Right ventricle myocardium inferior (tissue), 1 donor: ENCODE measurements around the gene CADM1. TPM values are rescaled to one million over a fixed set of nuclear protein-coding genes. Genes with fewer than 3 reads are reported as not detected.

Experiments used
- ATAC-seq: fragments of 200-7000 bp; cut with Tn5 transposase; one replicate; pipeline ENCODE4 v1.9.1; 2020; ENCODE audit warnings: mild to moderate bottlenecking, moderate library complexity
- DNase-seq: peaks from one replicate; pipeline ENCODE4 v3.0.0; 2021; ENCODE audit errors: missing footprints
- intact Hi-C: fragments of 100-400 bp; cut with DNase I; formaldehyde crosslinking; loops from one replicate; pipeline ENCODE4 v1.11.0; 2022
- total RNA-seq: library from RNA; stranded (reverse); fragmentation: NEBNext Ultra II Directional; extraction: Animal tissue kit (Norgen Biotek cat#: 25700); gene quantifications from one replicate; pipeline ENCODE4 v1.2.1, GENCODE V29; 2021
- donor health status: DM: no; HTN: yes; CAD: no; lungs with severe emphysema.

CADM1 gene
- total RNA-seq, 1 donor from 2014 or later: 42.4 TPM

GRCh38 chr11:115144914-115145313 lies 359.3 kb downstream of the CADM1 start:
- intact Hi-C loops: no loop called here
- ATAC-seq (no peak), DNase-seq (no peak)

- intact Hi-C loops: no loop called here
- ATAC-seq: no peak
- DNase-seq: no peak
Measured at GRCh38 chr11:115144014-115144413, 360.2 kb downstream of the CADM1 start.

GRCh38 chr11:115141231-115142114 lies 362.7 kb downstream of the CADM1 start:
- DNase-seq (no peak), ATAC-seq (no peak)
- intact Hi-C loops: no loop called here

- intact Hi-C loops: no loop called here
- DNase-seq: no peak
- ATAC-seq: no peak
Measured at GRCh38 chr11:115135936-115136335, 368.3 kb downstream of the CADM1 start.

GRCh38 chr11:115134926-115135325 lies 369.3 kb downstream of the CADM1 start:
- no peak for ATAC-seq
- no peak for DNase-seq
- intact Hi-C loops: no loop called here

GRCh38 chr11:115133475-115134209 lies 370.6 kb downstream of the CADM1 start:
- ATAC-seq (no peak), DNase-seq (no peak)
- intact Hi-C loops: no loop called here

- DNase-seq (no peak), ATAC-seq (no peak)
- intact Hi-C loops: no loop called here
Measured at GRCh38 chr11:115132436-115133228, 371.6 kb downstream of the CADM1 start.

GRCh38 chr11:115129473-115130289 lies 374.5 kb downstream of the CADM1 start:
- ATAC-seq (no peak), DNase-seq (no peak)
- intact Hi-C loops: no loop called here

GRCh38 chr11:115128226-115128625 lies 376.0 kb downstream of the CADM1 start:
- no peak for ATAC-seq

GRCh38 chr11:115127790-115128189 lies 376.4 kb downstream of the CADM1 start:
- ATAC-seq (no peak), DNase-seq (no peak)
- intact Hi-C loops: no loop called here

More at GRCh38 chr11:115128226-115128625, 376.0 kb downstream of the CADM1 start:
- intact Hi-C loops: no loop called here
- no peak for DNase-seq

- DNase-seq (no peak), ATAC-seq (no peak)
- intact Hi-C loops: no loop called here
Measured at GRCh38 chr11:115126515-115127208, 377.6 kb downstream of the CADM1 start.

GRCh38 chr11:115126092-115126491 lies 378.1 kb downstream of the CADM1 start:
- intact Hi-C loops: no loop called here
- ATAC-seq (no peak), DNase-seq (no peak)

GRCh38 chr11:115124786-115125185 lies 379.4 kb downstream of the CADM1 start:
- ATAC-seq: no peak
- no peak for DNase-seq
- intact Hi-C loops: no loop called here

GRCh38 chr11:115123641-115124040 lies 380.6 kb downstream of the CADM1 start:
- ATAC-seq: no peak
- intact Hi-C loops: no loop called here
- DNase-seq: no peak

GRCh38 chr11:115122274-115122673 lies 381.9 kb downstream of the CADM1 start:
- ATAC-seq: no peak
- intact Hi-C loops: no loop called here

More at GRCh38 chr11:115122274-115122673, 381.9 kb downstream of the CADM1 start:
- DNase-seq: no peak
